GM10266 (cell line): ENCODE measurements around the gene GPR171.
A peak's percentile ranks its signal among the peaks of the same experiment; 100 is the strongest.

Experiments
- DNase-seq: peaks from one replicate; pipeline ENCODE4 v3.0.0; 2012; ENCODE audit errors: extremely low spot score
- CTCF ChIP-seq: IDR thresholded peaks from 2 replicates; pipeline ENCODE4 v1.5.1; 2012; ENCODE audit warnings: mild to moderate bottlenecking, low read depth; ENCODE audit not compliant: control insufficient read depth, insufficient read depth; ENCODE audit errors: missing control alignments

GPR171 gene

GRCh38 chr3:151165226-151165625, 37.8 kb downstream of the GPR171 start:
- DNase-seq: no peak
- no peak for TF ChIP-seq CTCF

- no peak for DNase-seq
- TF ChIP-seq CTCF: no peak
Measured at GRCh38 chr3:151159806-151160205, 43.2 kb downstream of the GPR171 start.

GRCh38 chr3:151156618-151157216, 46.3 kb downstream of the GPR171 start:
- TF ChIP-seq CTCF: peak; percentile 63
- DNase-seq: peak; percentile 35

GRCh38 chr3:151155409-151156128, 47.4 kb downstream of the GPR171 start:
- DNase-seq: no peak
- no peak for TF ChIP-seq CTCF

- no peak for DNase-seq
- no peak for TF ChIP-seq CTCF
Measured at GRCh38 chr3:151154566-151154965, 48.5 kb downstream of the GPR171 start.

GRCh38 chr3:151152455-151153079, 50.4 kb downstream of the GPR171 start:
- no peak for TF ChIP-seq CTCF

More at GRCh38 chr3:151152455-151153079, 50.4 kb downstream of the GPR171 start:
- no peak for DNase-seq
